ENCODE results near the gene NRG2.

The NRG2 gene

DNA sequence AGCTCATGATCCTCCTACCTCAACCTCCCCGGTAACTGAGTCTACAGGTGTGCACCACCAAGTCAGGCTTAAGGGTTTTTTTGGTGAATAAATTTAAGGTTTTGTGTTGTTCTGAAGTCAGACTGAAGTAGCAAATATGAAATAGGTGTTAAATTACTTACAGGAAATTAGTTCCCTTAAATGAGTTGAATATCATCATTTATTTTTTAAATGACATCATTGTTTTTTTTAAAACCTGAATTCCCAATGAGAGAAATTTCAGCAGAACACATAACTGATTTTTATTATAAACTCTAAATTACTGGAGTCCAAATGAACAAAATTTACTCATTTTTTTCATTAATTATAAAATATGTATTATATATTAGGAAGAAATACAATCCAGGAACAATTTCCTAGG, 33.0 kb upstream of the NRG2 start:
- Histone ChIP-seq H4K20me1 (ENCODE audit: low read depth, low read length) (no peaks in the 10 kb centered on the region), H2AFZ (ENCODE audit: low read depth, low read length, severe bottlenecking) (no peak overlapping the region), H3K36me3 (ENCODE audit: low read length) (no peaks in the 10 kb centered on the region), H3K79me2 (ENCODE audit: insufficient read depth, low read length) (no peaks in the 10 kb centered on the region), H3K9me2 (replicated peaks; ENCODE audit: insufficient read depth, low read length) (no peaks in the 10 kb centered on the region), H3K9me3 (ENCODE audit: insufficient read depth, low read length) (no peaks in the 10 kb centered on the region), H3K9ac (ENCODE audit: low read length) (no peak overlapping the region), H3K27me3 (ENCODE audit: low read length) (no peaks in the 10 kb centered on the region), H3K4me2 (ENCODE audit: low read depth, low read length, poor library complexity, severe bottlenecking) (no peak overlapping the region), H3F3A (ENCODE audit: insufficient read depth) (no peaks in the 10 kb centered on the region), H3K4me3 (ENCODE audit: insufficient read depth, low read length, poor library complexity, severe bottlenecking) (no peak overlapping the region), H3K27ac (ENCODE audit: low read depth, low read length) (no peak overlapping the region)
- no peak for TF ChIP-seq CTCF (IDR thresholded peaks at IDR 0.05; ENCODE audit: insufficient read depth, low read length, poor library complexity, severe bottlenecking)
- TF ChIP-seq EZH2phosphoT487 (conservative IDR thresholded peaks at IDR 0.05; ENCODE audit: low read length): no peak

DNA sequence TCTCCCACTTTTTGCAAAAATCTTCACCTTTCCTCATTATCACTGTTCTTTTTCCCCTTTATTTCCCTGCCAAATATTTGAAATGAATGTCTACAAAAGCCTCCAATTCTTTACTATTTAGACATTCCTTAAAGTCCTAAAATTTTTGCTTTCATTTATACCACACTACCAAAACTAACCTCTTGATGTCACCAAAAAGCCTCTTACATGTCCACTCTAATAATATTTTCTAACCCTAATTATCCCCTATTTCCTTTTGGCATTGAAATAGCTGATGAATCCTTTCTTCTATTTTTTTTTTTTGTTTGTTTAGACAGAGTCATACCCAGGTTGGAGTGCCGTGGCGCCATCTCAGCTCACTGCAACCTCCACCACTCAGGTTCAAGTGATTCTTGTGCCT, 32.3 kb upstream of the NRG2 start:
- no peak overlapping the region for H3K27ac ChIP-seq (ENCODE audit: low read depth, low read length)
- no peaks in the 10 kb centered on the region for H3F3A ChIP-seq (ENCODE audit: insufficient read depth)
- no peaks in the 10 kb centered on the region for H3K79me2 ChIP-seq (ENCODE audit: insufficient read depth, low read length)
- H4K20me1 ChIP-seq (ENCODE audit: low read depth, low read length): no peaks in the 10 kb centered on the region
- H3K4me2 ChIP-seq (ENCODE audit: low read depth, low read length, poor library complexity, severe bottlenecking): no peak overlapping the region
- H3K9me2 ChIP-seq (replicated peaks; ENCODE audit: insufficient read depth, low read length): no peaks in the 10 kb centered on the region
- H3K9me3 ChIP-seq (ENCODE audit: insufficient read depth, low read length): no peaks in the 10 kb centered on the region
- no peak overlapping the region for H3K9ac ChIP-seq (ENCODE audit: low read length)
- TF ChIP-seq CTCF (IDR thresholded peaks at IDR 0.05; ENCODE audit: insufficient read depth, low read length, poor library complexity, severe bottlenecking): no peak
- no peak for TF ChIP-seq EZH2phosphoT487 (conservative IDR thresholded peaks at IDR 0.05; ENCODE audit: low read length)
- H2AFZ ChIP-seq (ENCODE audit: low read depth, low read length, severe bottlenecking): no peak overlapping the region
- no peak overlapping the region for H3K4me3 ChIP-seq (ENCODE audit: insufficient read depth, low read length, poor library complexity, severe bottlenecking)
- H3K36me3 ChIP-seq (ENCODE audit: low read length): no peaks in the 10 kb centered on the region
- no peaks in the 10 kb centered on the region for H3K27me3 ChIP-seq (ENCODE audit: low read length)

- Histone ChIP-seq H2AFZ (ENCODE audit: low read depth, low read length, severe bottlenecking) (no peak overlapping the region), H3K9ac (ENCODE audit: low read length) (no peak overlapping the region), H3K4me2 (ENCODE audit: low read depth, low read length, poor library complexity, severe bottlenecking) (no peak overlapping the region), H3K9me3 (ENCODE audit: insufficient read depth, low read length) (no peaks in the 10 kb centered on the region), H3K27me3 (ENCODE audit: low read length) (0 out of 2 replicates have a peak, but pooled peaks cover 3% of the 10 kb centered on the region), H3K79me2 (ENCODE audit: insufficient read depth, low read length) (no peaks in the 10 kb centered on the region), H3K36me3 (ENCODE audit: low read length) (no peaks in the 10 kb centered on the region), H3K9me2 (replicated peaks; ENCODE audit: insufficient read depth, low read length) (no peaks in the 10 kb centered on the region), H4K20me1 (ENCODE audit: low read depth, low read length) (no peaks in the 10 kb centered on the region), H3F3A (ENCODE audit: insufficient read depth) (no peaks in the 10 kb centered on the region), H3K27ac (ENCODE audit: low read depth, low read length) (no peak overlapping the region), H3K4me3 (ENCODE audit: insufficient read depth, low read length, poor library complexity, severe bottlenecking) (no peak overlapping the region)
- TF ChIP-seq CTCF (IDR thresholded peaks at IDR 0.05; ENCODE audit: insufficient read depth, low read length, poor library complexity, severe bottlenecking) (peak; percentile 58), EZH2phosphoT487 (conservative IDR thresholded peaks at IDR 0.05; ENCODE audit: low read length) (no peak)
Observed at GRCh38 chr5:140073296-140073695, 30.2 kb upstream of the NRG2 start.
